HepG2 (cell line): ENCODE data around the gene NFATC1. TPM values are rescaled to one million over a fixed set of nuclear protein-coding genes. Genes with fewer than 3 reads are reported as not detected.

Experiments
- ATAC-seq: fragments of 200-7000 bp; cut with Tn5 transposase; 3 replicates; pipeline ENCODE4 v1.9.1; 2020; ENCODE audit warnings: mild to moderate bottlenecking, moderate library complexity
- BruUV-seq: library from RNA; stranded (reverse); fragments of 400-500 nt; replicated peaks from 2 replicates; lab custom pipeline; 2021; lab: Mats Ljungman, UMichigan
- CTCF ChIA-PET: fragments of 300-600 bp; formaldehyde crosslinking; extraction: SDS; loops from one replicate; lab custom pipeline; 2021; ENCODE audit warnings: low total read pairs, inconsistent platforms, low intra/inter-chr PET ratio; lab: Yijun Ruan, JAX
- POLR2A ChIA-PET: fragments of 350-600 bp; sonication (Branson Sonifier 250); formaldehyde crosslinking; loops from one replicate; lab custom pipeline; 2020; ENCODE audit warnings: antibody characterized with exemption, inconsistent platforms; lab: Yijun Ruan, JAX
- DNase-seq: peaks from one replicate; pipeline ENCODE4 v3.0.0-alpha.2; 2015; ENCODE audit warnings: low spot score
- FAIRE-seq: peaks from 3 replicates; lab custom pipeline; 2011; peaks lifted over from hg19 to GRCh38; lab: Jason Lieb, UNC
- H2AFZ ChIP-seq: one replicate; pipeline ENCODE4 v1.6.1; 2011; ENCODE audit warnings: low read length, inconsistent platforms
- H3K27ac ChIP-seq: fragments of 300-600 bp; 3 replicates; pipeline ENCODE4 v1.8.0; 2011; ENCODE audit warnings: mixed run types, mild to moderate bottlenecking, mixed read lengths, low read length, inconsistent platforms; ENCODE audit not compliant: insufficient read depth; ENCODE audit errors: extremely low read length
- H3K27me3 ChIP-seq, 2 experiments: fragments of 200-600 bp in 1 of 2; 2 replicates in 1 of 2; 3 replicates in 1 of 2; pipeline versions ENCODE4 v1.6.0 to v1.8.0; 2011; ENCODE audit warnings: low read length in 2 of 2, mild to moderate bottlenecking in 2 of 2, moderate library complexity in 2 of 2, inconsistent platforms in 1 of 2; ENCODE audit not compliant: insufficient read depth in 2 of 2, control insufficient read depth in 1 of 2
- H3K36me3 ChIP-seq, 2 experiments: fragments of 200-600 bp in 1 of 2; replicated peaks in 1 of 2; 2 replicates in 1 of 2; 3 replicates in 1 of 2; pipeline versions ENCODE4 v1.5.1 to v1.8.0; 2011; ENCODE audit warnings: low read length in 2 of 2, inconsistent platforms in 1 of 2; ENCODE audit not compliant: insufficient read depth in 2 of 2, control insufficient read depth in 1 of 2
- H3K4me1 ChIP-seq: 2 replicates; pipeline ENCODE4 v1.5.1; 2012; ENCODE audit warnings: low read length, inconsistent platforms; ENCODE audit not compliant: insufficient read depth
- H3K4me2 ChIP-seq: 2 replicates; pipeline ENCODE4 v1.6.0; 2011; ENCODE audit warnings: low read depth, low read length, inconsistent platforms
- H3K4me3 ChIP-seq, 3 experiments: fragments of 200-600 bp in 1 of 3; sonication (generic), shearing (Covaris generic) in 1 of 3; replicated peaks in 1 of 3; 2 replicates each; pipeline ENCODE4 v1.5.1; 2011 to 2016; ENCODE audit warnings: low read length in 3 of 3, inconsistent platforms in 2 of 3, low read depth in 2 of 3, mild to moderate bottlenecking in 2 of 3, control low read depth in 1 of 3, mixed read lengths in 1 of 3; ENCODE audit not compliant: insufficient read depth in 1 of 3
- H3K79me2 ChIP-seq: one replicate; pipeline ENCODE4 v1.6.1; 2011; ENCODE audit warnings: low read length, inconsistent platforms; ENCODE audit not compliant: insufficient read depth
- H3K9ac ChIP-seq: 2 replicates; pipeline ENCODE4 v1.6.0; 2011; ENCODE audit warnings: mild to moderate bottlenecking, low read depth, low read length, inconsistent platforms; ENCODE audit not compliant: insufficient read depth
- H3K9me3 ChIP-seq: 2 replicates; pipeline ENCODE4 v1.5.1; 2012; ENCODE audit warnings: mild to moderate bottlenecking, low read length
- H4K20me1 ChIP-seq: 2 replicates; pipeline ENCODE4 v1.6.0; 2011; ENCODE audit warnings: inconsistent platforms, mild to moderate bottlenecking, low read length, moderate library complexity; ENCODE audit not compliant: insufficient read depth
- HIC2 ChIP-seq: sonication (generic); formaldehyde crosslinking; IDR thresholded peaks from 2 replicates; pipeline ENCODE4 v1.9.0; 2022; ENCODE audit warnings: low read depth, missing genetic modification reagents
- MAFK ChIP-seq, 2 experiments: IDR thresholded peaks in 1 of 2; conservative IDR thresholded peaks in 1 of 2; 2 replicates each; pipeline ENCODE4 v1.6.1; 2011; ENCODE audit warnings: improper control_type of control experiment in 2 of 2, low read length in 2 of 2
- MIER2 ChIP-seq: IDR thresholded peaks from 2 replicates; pipeline ENCODE4 v1.6.1; 2016; ENCODE audit warnings: missing biosample characterization, missing genetic modification reagents
- PRPF4 ChIP-seq: fragments of 200-400 bp; formaldehyde crosslinking; IDR thresholded peaks from 2 replicates; pipeline ENCODE4 v1.6.1; 2016; ENCODE audit warnings: low read length, low read depth; ENCODE audit not compliant: poor library complexity, severe bottlenecking
- SMAD1 ChIP-seq: sonication (generic); formaldehyde crosslinking; IDR thresholded peaks from 2 replicates; pipeline ENCODE4 v1.4.0; 2020; ENCODE audit warnings: missing genetic modification reagents, low read depth, mild to moderate bottlenecking, borderline replicate concordance
- ZSCAN30 ChIP-seq: sonication (generic); formaldehyde crosslinking; IDR thresholded peaks from 2 replicates; pipeline ENCODE4 v1.5.0; 2020; ENCODE audit warnings: mild to moderate bottlenecking, missing genetic modification reagents
- WGBS: methylation state at CpG from one replicate; pipeline ENCODE4 v1.1.6; 2017; ENCODE audit warnings: low lambda C conversion rate; 5-methylcytosine and 5-hydroxymethylcytosine counted together
- in situ Hi-C: cut with HindIII; loops from 2 replicates; pipeline ENCODE4 v1.10.0; 2017; ENCODE audit warnings: low pct_unique_long_range_greater_than_20kb; ENCODE audit not compliant: extremely low pct_ligation_motif_present
- intact Hi-C: fragments of 100-400 bp; cut with micrococcal nuclease; formaldehyde crosslinking; loops from one replicate; pipeline ENCODE4 v1.10.0; 2022; ENCODE audit not compliant: unreplicated experiment
- polyA plus RNA-seq, 8 experiments: library from polyadenylated mRNA; depleted of rRNA in 3 of 8; stranded (reverse) in 7 of 8; unstranded in 1 of 8; fragments of >200 nt; fragmentation: Illumina TruSeq in 4 of 8; extraction: Trizol in 4 of 8; gene quantifications; 2 replicates each; pipeline versions ENCODE4 v1.2.1 to v1.2.3, GENCODE V29; 2011 to 2016; ENCODE audit warnings: low read depth in 4 of 8, missing spikeins in 1 of 8, mixed read lengths in 1 of 8; ENCODE audit not compliant: insufficient read depth in 1 of 8
- total RNA-seq, 5 experiments: library from RNA; depleted of rRNA; stranded (reverse); fragments of >200 nt; fragmentation: Illumina TruSeq; extraction: Trizol; gene quantifications; 2 replicates each; pipeline ENCODE4 v1.2.3, GENCODE V29; 2016; ENCODE audit warnings: low read depth in 1 of 5
- TF ChIP-seq, protein P1 (sequence below): sonication (generic); formaldehyde crosslinking; IDR thresholded peaks from 2 replicates; pipeline ENCODE4 v1.5.0; 2020; ENCODE audit warnings: missing genetic modification reagents, mild to moderate bottlenecking, borderline replicate concordance

The NFATC1 gene
- total and polyA plus RNA-seq, 2 of the 13 experiments (the other 11 are each of a cell fraction or from before 2014, with no cell fraction given) = not detected

DNA sequence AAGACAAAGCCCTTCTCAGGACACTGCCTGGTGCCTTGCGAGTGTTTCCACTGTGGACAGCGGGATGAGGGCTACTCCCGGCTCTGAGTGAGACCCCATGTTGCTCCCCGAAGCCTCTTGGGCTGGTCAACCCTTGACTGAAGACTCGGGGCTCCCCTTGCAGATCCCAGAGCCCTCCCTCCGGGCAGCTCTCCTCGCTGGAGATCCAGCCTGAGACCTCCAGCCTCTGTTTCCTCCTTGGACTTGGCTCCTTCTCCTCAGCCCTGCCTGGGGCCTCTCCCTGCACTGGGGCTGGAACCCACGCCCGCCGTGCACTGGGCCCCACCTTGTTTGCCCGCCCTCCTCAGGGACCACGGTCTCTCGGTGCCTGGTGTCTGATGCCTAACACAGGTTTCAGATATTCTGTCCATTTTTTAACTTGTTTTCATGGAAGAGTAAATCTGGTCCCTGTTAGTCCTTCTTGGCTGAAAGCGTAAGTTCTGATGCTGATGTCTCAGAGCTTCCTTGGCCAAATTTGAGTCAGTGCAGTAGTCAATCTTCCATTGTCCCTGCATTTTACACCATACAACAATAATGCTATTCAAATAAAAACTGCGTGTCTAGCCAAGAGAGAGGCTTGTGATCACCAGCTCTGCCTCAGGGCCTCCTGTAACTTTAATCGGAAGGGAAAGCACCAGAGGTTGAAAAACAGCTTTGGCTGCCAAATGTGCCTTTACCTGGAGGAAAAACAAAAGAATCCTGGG, 144.6 kb downstream of the NFATC1 start (continued):
- TF ChIP-seq, protein P1, sequence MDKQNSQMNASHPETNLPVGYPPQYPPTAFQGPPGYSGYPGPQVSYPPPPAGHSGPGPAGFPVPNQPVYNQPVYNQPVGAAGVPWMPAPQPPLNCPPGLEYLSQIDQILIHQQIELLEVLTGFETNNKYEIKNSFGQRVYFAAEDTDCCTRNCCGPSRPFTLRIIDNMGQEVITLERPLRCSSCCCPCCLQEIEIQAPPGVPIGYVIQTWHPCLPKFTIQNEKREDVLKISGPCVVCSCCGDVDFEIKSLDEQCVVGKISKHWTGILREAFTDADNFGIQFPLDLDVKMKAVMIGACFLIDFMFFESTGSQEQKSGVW (CRISPR knock-in tag) = no peak

GRCh38 chr18:79540904-79541282, 145.2 kb downstream of the NFATC1 start:
- no peaks in the 10 kb centered on the region for H3K4me1 ChIP-seq
- FAIRE-seq = no peak
- H3K4me3 ChIP-seq = no peak overlapping the region
- no peaks in the 10 kb centered on the region for H3K36me3 ChIP-seq
- H3K27me3 ChIP-seq = peaks cover 6 to 47% of the 10 kb centered on the region in 2 experiments; a peak in 4 of 5 replicates
- H2AFZ ChIP-seq = no peak overlapping the region
- WGBS = 41% methylated on average over 12 of the region's 12 CpGs
- peaks cover 6% of the 10 kb centered on the region; the same call in 1 of the 2 replicates for H3K9me3 ChIP-seq
- no peak overlapping the region for H3K9ac ChIP-seq
- H3K79me2 ChIP-seq = no peaks in the 10 kb centered on the region
- no peak for ATAC-seq
- BruUV-seq = no TSS peak
- intact Hi-C loops = no loop called here
- H3K27ac ChIP-seq = no peak overlapping the region
- TF ChIP-seq MIER2 (CRISPR knock-in tag) (no peak), PRPF4 (no peak), ZSCAN30 (CRISPR knock-in tag) (no peak), HIC2 (CRISPR knock-in tag) (no peak), MAFK (conservative IDR thresholded peaks at IDR 0.05 in 1 of 2, IDR thresholded peaks at IDR 0.05 in 1 of 2; ENCODE audit: low read length in 2 of 2) (no peak), SMAD1 (no peak)
- ChIA-PET CTCF (no interaction called here), POLR2A (no interaction called here)
- in situ Hi-C loops = no loop called here
- DNase-seq = no peak
- H4K20me1 ChIP-seq = no peaks in the 10 kb centered on the region
- no peak overlapping the region for H3K4me2 ChIP-seq
